ENCODE measurements around the gene VSIR.

VSIR gene

DNA sequence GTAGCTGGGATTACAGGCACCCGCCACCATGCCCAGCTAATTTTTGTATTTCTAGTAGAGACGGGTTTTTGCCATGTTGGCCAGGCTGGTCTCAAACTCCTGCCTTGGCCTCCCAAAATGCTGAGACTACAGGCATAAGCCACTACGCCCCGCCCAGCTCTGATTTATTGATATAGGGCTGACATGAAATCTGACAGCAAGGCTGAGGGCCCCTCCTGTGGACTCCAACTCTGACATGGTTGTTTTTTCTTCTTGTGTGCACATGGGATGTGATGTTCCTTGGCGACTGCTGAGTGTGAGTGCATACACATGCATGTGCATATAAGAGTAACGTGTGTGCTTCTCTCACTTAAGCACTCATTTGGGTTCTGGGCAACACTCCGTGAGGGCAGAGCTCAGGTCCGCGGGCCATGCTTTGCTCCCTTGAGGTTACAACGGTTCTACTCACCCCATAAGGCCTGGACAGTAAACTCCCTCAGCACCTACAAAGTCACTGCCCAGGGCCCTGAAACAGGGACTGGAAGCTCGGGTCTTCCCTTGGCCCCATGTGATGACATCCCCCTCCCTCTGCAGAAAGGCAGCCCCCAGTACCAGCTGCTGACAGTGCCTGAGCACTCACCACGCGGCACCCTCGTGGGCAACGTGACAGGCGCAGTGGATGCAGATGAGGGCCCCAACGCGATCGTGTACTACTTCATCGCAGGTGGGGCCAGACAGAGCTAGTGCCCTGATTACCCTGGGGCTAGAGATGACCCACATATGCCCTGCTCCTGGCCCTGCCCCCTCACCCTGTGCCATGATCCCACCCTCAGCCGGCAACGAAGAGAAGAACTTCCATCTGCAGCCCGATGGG is 33.6 kb upstream of the VSIR start:
- no peak for DNase-seq

DNA sequence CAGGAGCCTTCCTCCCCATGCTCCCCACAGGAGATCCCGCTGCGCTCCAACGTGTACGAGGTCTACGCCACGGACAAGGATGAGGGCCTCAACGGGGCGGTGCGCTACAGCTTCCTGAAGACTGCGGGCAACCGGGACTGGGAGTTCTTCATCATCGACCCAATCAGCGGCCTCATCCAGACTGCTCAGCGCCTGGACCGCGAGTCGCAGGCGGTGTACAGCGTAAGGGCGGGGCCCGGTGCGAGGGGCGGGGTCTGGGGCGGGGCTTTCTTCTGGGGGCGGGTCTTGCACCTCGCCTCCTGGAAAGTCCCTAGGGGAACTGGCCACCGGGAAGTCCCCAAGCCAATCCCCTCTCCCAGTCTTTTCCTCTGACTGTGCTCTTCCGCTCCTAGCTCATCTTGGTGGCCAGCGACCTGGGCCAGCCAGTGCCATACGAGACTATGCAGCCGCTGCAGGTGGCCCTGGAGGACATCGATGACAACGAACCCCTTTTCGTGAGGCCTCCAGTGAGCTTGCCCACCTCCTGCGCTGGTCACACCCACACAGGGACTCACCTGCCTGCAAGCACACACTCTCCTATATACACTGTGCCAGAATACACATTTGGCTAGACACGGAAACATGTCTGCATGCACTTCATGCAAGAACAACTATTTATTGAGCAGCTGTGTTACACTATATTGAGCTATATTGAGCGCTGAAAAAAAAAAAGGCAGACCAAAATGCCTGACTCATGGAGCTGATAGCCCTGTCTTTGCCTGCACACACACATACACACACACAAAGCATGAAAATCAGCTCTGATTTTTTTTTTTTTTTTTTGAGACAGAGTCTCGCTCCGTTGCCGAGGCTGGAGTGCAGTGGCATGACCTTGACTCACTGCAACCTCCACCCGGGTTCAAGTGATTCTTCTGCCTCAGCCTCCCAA is 32.7 kb upstream of the VSIR start:
- DNase-seq: no peak

DNA sequence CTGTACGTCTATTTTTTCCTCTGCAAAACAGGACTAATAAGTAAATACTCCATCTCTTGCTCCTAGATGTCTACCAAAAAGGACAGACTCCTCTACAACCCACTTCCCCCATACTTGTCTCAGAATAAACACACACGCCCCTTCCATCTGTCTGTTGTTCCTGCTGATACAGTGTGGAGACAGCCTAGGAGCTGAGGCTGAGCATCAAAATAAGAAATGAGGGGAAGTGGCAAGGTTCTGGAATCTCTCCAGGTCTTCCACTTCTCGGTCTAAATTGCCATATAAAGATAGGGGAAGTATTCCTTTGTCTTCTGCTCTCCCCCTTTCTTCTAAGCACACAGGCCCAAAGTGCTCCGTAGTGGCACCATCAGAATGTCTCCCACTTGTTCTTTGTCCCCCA is 30.8 kb upstream of the VSIR start:
- no peak for DNase-seq

DNA sequence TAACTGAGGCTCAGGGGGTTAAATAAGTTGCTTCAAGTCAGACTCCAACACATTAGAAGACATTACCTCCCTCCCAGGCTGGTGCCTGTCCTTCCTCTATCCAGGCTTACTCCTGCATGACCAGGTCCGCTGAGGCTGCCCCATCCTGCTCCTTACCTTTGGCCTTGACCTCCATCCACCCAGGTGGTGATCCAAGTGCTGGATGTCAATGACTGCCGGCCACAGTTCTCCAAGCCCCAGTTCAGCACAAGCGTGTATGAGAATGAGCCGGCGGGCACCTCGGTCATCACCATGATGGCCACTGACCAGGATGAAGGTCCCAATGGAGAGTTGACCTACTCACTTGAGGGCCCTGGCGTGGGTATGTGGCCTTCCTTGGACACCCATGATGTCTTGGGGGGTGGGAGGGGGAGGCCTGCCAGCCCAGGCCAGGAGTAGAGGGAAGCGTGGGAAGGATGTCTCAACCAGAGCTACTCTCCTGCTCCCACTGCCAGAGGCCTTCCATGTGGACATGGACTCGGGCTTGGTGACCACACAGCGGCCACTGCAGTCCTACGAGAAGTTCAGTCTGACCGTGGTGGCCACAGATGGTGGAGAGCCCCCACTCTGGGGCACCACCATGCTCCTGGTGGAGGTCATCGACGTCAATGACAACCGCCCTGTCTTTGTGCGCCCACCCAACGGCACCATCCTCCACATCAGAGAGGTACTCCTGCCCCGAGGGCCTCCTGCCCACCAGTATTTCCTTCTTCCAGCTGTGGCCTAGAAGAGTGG is 29.6 kb upstream of the VSIR start:
- no peak for DNase-seq

DNA sequence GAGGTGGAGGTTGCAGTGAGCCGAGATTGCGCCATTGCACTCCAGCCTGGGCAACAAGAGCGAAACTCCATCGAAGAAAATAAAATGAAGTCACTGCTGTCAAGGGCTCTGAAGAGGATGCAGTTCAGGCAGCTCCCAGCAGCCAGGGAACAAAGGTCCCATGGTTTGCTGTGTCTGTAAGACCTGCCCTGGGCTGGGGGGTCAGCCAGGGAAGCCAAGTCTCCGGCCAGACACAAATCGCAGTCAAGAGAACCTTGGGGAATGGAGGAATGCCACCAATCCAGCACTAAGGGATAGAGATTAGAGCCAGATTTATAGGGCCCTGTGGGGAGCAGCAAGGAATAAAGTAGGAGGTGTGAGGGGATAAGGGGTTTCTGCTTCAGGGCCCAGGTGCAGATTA is 28.9 kb upstream of the VSIR start:
- DNase-seq: no peak

DNA sequence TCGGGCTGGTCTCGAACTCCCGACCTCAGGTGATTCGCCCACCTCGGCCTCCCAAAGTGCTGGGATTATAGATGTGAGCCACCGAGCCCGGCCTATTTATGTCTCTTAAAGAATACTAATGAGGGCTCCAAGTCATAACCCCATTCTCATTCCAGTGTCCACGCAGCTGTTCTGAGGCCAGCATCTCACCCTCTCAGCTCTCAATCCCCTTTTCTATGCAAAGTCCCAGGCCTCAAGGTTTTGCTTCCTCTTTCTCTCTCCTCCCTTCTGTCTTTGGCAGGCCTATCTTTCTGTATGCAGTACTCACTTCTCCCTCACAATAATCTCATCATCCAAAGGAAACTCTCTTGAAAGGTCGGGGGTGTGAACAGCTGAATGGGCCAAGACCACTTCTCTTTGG is 28.0 kb upstream of the VSIR start:
- no peak for DNase-seq

DNA sequence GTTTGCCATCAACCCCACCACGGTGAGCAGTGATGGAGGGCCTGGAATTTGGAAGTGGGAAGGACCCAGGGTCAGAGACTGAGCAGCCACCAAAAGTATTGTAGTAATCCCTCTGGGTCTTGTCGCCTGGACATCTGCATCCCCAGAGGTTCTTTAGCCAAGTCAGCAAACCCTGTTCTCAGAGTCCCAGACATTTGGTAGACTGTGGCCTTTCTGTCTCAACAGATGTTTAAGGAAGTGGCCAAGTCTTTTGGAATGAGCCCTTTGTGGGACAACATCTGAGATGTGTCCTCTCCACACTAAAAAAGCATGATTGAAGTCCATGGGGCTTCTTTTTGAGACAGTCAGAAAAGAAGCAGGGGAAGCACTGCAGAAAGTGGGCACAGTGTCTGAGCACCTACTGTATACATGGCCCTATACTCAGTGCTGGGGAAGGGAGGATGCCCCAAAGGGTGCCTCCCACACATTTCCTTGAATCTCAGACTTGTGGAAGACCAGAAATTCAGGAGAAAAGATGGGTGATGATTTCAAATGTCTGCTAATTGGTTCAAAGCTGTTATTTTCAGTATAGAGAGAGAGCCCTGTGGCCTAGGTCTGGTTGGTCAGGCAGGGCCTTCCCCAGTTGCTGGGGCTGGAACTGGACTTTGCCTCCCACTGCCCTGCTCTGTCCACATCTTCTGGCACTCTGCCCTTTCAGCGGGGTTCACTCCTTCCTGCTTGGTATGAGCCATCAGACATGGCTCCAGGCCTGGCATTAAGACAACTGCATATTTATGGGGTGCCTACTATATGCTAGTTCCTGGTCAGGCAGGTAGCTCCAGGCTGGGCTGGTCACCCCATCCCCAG is 26.5 kb upstream of the VSIR start:
- DNase-seq: no peak

DNA sequence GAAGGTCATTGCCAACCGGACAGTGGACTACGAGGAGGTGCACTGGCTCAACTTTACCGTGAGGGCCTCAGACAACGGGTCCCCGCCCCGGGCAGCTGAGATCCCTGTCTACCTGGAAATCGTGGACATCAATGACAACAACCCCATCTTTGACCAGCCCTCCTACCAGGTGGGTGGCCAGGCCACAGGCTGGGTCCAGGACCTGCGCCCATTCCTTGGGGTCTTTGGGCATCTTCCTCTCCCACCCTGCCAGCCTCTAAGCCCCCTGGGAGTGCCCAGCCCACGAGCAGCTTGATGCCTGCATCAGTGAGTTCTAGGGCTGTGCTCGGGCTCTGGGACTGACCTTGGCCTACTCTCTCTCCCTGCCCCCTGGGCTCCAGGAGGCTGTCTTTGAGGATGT is 25.8 kb upstream of the VSIR start:
- no peak for DNase-seq

DNA sequence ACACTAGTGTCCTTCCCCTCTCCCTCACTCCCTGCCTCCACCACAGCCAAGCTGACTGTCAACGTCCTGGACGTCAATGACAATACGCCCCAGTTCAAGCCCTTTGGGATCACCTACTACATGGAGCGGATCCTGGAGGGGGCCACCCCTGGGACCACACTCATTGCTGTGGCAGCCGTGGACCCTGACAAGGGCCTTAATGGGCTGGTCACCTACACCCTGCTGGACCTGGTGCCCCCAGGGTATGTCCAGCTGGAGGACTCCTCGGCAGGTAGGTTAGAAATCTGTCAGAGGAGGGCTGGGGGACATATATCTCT is 24.9 kb upstream of the VSIR start:
- DNase-seq: no peak

DNA sequence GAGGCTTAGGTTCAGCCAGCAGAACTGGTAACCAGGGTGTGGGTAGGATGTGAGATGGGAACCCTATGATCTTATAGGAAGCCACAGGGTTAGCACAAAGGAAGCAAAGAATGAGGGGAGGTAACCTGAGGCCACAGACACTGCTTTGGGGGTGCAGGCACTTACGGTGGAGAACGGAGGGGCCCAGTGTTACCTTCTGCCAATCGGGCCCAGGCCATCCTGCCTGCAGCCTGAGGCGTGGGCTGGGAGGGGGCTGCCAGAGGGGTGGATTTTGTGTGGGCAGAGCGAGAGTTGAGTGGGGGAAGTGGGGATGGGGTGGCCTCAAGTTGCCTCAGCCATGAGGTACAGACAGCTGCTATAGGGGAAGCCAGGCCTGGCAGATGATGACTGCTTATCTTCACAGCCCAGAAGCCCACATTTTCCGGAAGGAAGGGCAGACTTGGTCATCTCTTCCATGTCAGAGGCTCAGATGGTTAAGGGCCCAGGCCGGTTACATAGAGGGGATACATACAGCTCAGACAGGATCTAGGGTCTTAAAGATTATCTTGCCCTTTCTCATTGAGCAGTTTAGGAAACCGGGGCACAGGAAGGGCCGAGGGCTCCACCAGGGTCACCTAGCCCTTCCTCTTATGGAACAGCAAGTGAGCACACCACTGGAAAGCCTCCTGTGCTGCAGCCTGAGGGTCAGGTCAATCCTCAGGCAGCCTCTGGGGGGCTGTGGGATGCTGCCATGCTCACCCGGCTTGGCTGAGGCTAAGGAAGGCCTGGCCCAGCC is 24.4 kb upstream of the VSIR start:
- no peak for DNase-seq

DNA sequence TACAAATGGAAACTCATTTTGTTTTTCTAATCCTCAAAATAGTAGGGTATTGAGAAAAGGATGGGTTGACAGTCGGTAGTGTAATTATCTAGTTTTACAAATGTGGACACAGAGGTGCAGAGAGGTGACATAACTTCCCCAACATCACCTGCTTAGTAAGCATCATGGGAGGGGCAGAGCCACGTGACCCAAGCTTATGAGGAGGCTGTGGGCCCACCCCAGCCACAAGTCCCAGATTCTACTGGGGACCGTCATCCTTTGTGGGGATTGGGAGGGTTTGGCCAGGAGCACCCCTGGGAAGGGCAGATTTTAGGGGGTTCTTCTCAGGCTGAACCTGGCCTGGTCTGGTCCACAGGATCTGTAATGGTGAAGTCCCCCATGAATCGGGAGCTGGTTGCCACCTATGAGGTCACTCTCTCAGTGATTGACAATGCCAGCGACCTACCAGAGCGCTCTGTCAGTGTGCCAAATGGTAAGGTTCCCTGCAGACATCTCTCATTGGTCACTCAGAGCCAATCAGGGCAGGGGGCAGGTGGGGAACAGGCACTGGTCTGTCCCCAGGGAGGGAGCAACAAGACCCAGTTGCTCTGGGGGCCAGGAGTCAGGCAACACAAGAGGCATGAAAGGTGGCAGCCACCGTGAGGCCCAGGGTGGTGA is 23.6 kb upstream of the VSIR start:
- DNase-seq: no peak

DNA sequence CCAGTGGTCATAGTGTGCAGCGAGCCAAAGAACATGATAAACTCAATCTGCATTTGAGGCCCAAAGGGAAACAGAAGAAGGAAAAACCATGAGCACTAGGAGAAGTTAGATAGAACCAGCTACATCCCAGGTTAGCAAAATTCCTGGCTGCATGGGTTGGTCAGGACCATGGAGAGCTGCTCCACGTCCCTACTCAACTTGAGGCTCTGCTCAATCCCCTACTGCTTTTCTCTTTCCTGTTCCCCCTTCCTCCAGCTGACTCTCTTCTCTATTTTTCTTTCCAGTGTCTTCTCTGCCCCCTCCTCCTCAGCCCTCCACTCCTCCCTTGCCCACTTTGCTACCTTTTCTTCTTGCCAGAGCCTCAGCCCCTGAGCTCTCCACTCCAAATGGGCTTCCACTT is 21.9 kb upstream of the VSIR start:
- DNase-seq: no peak

DNA sequence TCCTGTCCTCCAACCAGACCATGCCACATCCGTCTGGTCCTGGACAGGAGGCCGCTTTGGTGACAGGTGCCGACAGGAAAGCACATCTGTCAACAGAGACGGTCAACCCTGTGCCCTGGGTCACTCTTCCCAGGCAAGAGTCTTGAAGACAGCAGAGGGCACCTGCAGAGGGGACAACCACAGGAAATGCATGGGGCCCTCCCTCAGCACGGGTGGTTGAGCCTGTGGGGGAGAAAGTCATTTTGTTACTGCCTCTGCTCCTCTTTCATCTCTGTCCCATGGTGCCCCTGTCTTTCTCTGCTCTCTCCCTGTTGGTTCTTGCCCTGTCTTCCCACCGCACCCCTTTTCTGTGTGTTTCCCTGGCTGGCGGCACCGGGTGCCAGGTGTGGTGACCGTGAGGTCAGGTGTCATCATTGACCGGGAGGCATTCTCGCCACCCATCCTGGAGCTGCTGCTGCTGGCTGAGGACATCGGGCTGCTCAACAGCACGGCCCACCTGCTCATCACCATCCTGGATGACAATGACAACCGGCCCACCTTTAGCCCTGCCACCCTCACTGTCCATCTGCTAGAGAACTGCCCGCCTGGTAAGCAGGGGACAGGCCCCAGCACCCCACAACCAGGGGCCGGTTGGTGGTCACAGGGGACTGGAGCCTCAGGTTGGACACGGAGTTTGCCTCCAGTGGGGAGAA is 17.6 kb upstream of the VSIR start:
- no peak for DNase-seq

DNA sequence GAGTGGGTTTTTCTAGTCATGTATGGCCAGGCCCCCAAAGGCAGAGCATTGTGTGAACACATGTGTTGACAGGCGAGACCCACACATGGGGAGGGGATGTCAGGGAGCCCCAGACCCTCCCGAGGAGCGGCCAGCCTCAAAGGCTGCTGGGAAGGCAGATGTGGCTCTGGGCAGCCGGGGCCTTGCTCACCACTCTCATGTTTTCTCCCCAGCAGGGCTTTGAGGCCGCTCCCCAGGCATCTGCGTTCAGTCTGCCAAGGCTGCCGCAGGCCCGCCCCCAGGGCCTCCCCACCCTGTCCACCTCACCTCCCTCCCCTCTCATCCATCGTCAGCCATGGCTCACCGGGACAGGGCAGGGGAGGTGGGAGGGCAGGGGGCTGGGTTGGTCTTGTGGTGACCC is 16.6 kb upstream of the VSIR start:
- no peak for DNase-seq

DNA sequence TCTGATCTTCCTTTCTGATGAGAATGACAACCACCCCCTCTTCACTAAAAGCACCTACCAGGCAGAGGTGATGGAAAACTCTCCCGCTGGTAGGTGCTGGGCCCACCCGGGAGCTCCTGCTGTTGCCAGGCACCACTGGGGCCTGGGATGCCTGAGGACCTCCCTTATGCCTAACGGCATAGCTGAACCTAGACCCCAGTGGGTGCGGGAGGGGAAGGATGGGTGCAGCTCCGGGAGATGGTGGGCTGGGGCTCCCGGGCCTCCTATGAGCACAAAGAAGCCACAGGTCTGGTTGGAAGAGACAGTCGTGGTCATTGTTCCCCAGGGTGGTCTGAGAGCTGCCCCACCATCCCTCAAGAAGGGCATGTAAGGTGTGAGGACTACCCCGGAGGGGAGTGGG is 15.6 kb upstream of the VSIR start:
- no peak for DNase-seq

DNA sequence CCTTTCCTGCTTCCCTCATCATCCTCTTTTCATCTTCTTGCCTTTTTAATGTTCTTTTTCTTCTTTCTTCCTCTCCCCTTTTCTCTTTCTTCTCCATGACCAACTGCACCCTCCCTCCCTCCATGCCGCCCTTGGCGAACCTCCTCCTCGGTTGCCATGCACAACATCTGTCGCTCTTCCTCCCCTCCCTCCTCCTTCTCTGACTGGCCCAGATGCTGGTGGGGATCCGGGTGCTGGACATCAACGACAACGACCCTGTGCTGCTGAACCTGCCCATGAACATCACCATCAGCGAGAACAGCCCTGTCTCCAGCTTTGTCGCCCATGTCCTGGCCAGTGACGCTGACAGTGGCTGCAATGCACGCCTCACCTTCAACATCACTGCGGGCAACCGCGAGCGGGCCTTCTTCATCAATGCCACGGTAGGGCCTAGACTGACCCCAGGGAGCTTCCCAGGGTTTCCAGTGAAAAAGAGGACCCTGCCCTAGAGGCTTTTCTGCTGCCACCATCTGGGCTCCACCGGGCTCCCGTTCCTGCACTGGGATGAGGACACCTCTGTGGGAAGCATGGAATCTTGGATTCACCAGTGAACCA is 11.5 kb upstream of the VSIR start:
- DNase-seq: no peak

DNA sequence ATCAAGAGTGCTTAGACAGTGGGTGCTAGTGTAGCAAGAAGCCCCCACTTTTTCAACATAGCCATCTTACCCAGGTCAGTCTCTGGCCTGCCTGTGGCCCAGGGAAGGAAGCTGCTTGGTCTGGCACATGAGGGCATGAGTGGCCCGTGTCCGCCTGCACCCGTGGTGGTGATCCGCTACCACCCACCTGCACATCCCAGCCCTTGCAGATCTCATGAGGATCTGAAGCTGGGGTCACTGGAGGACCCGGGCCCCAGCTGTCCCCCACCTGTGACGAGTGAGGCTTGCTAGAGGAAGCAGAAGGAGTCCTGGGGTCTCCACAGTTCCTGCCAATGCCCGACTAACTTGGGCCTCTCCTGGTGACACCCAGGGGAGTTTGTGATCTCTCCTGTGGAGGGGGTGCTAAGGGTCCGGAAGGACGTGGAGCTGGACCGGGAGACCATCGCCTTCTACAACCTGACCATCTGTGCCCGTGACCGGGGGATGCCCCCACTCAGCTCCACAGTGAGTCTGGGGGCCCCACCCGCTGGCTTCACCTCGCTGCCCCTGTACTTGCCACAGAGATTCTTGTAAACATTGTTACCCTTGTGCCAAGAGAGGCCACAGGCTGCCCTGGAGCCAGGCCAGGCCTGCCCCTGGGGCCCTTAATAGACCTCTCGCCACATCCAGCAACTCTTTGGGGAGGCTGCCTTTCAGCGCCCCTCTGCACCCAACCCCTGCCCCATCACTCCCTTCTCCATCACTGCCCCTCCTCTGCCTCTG is 10.8 kb upstream of the VSIR start:
- DNase-seq: no peak

DNA sequence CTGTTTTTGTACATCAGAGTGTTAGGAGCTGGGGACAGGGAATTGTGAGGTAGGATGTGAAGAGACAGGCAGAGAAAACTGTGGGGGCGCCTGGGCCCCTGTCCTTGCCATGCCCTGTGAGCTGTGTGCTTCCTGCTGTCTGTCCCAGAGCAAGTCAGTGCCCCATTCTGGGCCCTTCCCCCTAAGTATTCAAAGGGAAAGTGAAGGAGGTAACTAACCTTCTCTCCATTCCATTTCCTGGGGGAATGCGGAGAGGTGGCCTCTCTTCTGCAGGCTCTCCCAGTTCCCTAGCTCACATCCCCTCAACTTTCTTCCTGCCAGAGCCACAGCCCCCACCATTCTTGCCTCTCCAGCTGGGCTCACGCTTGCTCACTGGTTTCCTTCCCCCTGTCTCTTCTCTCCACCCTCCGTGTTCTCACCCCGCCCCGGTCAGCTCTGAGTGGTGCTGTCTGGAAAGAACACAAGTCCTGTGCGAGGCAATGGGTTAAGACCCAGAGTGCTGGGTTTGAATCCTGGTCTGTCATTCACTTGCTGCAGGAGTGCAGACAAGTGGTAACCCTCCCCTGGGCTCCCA is 9.7 kb upstream of the VSIR start:
- no peak for DNase-seq
